CD4-positive, CD25-positive, alpha-beta regulatory T cell (primary cell): ENCODE data around the gene PILRA. TPM values are rescaled to one million over a fixed set of nuclear protein-coding genes. Genes with fewer than 3 reads are reported as not detected.

Source experiments
- ATAC-seq, 2 donors: fragments of 150-1000 bp; cut with Tn5 transposase; one replicate each; pipeline ENCODE4 v1.10.0; 2021; ENCODE audit warnings: low read depth in 2 of 2, moderate number of reproducible peaks in 2 of 2, moderate library complexity in 1 of 2
- DNase-seq, 3 donors: peaks; one replicate each; pipeline versions ENCODE4 v3.0.0 to v3.0.0-alpha.2; 2012 to 2022; ENCODE audit warnings: mixed read lengths in 1 of 3
- H3K27ac ChIP-seq: one replicate; pipeline ENCODE4 v1.7.0; 2013; ENCODE audit warnings: mild to moderate bottlenecking, low read length; ENCODE audit not compliant: insufficient read depth, poor library complexity, severe bottlenecking
- H3K27me3 ChIP-seq: one replicate; pipeline ENCODE4 v1.7.0; 2013; ENCODE audit warnings: low read length; ENCODE audit not compliant: control insufficient read depth, insufficient read depth
- H3K36me3 ChIP-seq: one replicate; pipeline ENCODE4 v1.7.0; 2013; ENCODE audit warnings: mild to moderate bottlenecking, low read length, moderate library complexity; ENCODE audit not compliant: control insufficient read depth, insufficient read depth
- H3K4me1 ChIP-seq: 2 replicates; pipeline ENCODE4 v1.7.0; 2013; ENCODE audit warnings: mild to moderate bottlenecking, low read length; ENCODE audit not compliant: insufficient read depth, control insufficient read depth, poor library complexity, severe bottlenecking
- H3K4me3 ChIP-seq: one replicate; pipeline ENCODE4 v1.7.0; 2013; ENCODE audit warnings: low read depth, mild to moderate bottlenecking, low read length, moderate library complexity
- H3K9me3 ChIP-seq, 2 experiments: 1 replicate in 1 of 2; 2 replicates in 1 of 2; pipeline ENCODE4 v1.7.0; 2013; ENCODE audit warnings: low read length in 2 of 2, mild to moderate bottlenecking in 1 of 2, moderate library complexity in 1 of 2; ENCODE audit not compliant: control insufficient read depth in 2 of 2
- H3K27ac Mint-ChIP-seq, 3 donors: one replicate each; pipeline ENCODE4 v1.8.0; 2020 to 2022; ENCODE audit warnings: mild to moderate bottlenecking in 3 of 3, mixed read lengths in 3 of 3, moderate library complexity in 2 of 3
- H3K27me3 Mint-ChIP-seq: one replicate; pipeline ENCODE4 v1.8.0; 2022; ENCODE audit warnings: mild to moderate bottlenecking, mixed read lengths
- H3K36me3 Mint-ChIP-seq: one replicate; pipeline ENCODE4 v1.8.0; 2020; ENCODE audit warnings: mixed read lengths
- H3K4me1 Mint-ChIP-seq, 4 donors: one replicate each; pipeline ENCODE4 v1.8.0; 2020 to 2022; ENCODE audit warnings: mixed read lengths in 4 of 4, mild to moderate bottlenecking in 1 of 4
- H3K4me3 Mint-ChIP-seq, 4 donors: one replicate each; pipeline ENCODE4 v1.8.0; 2020 to 2022; ENCODE audit warnings: mild to moderate bottlenecking in 4 of 4, mixed read lengths in 4 of 4, moderate library complexity in 3 of 4
- H3K9me3 Mint-ChIP-seq, 7 donors: one replicate each; pipeline ENCODE4 v1.8.0; 2020 to 2022; ENCODE audit warnings: mixed read lengths in 7 of 7, mild to moderate bottlenecking in 3 of 7, moderate library complexity in 2 of 7
- polyA plus RNA-seq, 4 donors: library from polyadenylated mRNA; unstranded; fragments of 300-500 nt; fragmentation: Illumina TruSeq; gene quantifications; one replicate each; pipeline ENCODE4 v1.2.3, GENCODE V29; 2021
- total RNA-seq: library from RNA; stranded (reverse); gene quantifications from one replicate; pipeline ENCODE4 v1.2.3, GENCODE V29; 2022

PILRA gene
- total and polyA plus RNA-seq, 5 donors from 2014 or later = 0.17 to 13.2 (median 0.39) TPM; not detected in 2

GRCh38 chr7:100433276-100433591, 59.9 kb downstream of the PILRA start:
- H3K27ac Mint-ChIP-seq = peak overlapping the region in 2 of 3 donors; percentile 32 to 97
- no peak for ATAC-seq
- Histone ChIP-seq H3K36me3 (peaks cover 19% of the 10 kb centered on the region), H3K9me3 (no peaks in the 10 kb centered on the region), H3K4me1 (peaks cover 61% of the 10 kb centered on the region), H3K27ac (no peak overlapping the region), H3K4me3 (no peak overlapping the region), H3K27me3 (no peaks in the 10 kb centered on the region)
- H3K36me3 Mint-ChIP-seq = peaks cover 32% of the 10 kb centered on the region
- H3K4me3 Mint-ChIP-seq = peak overlapping the region; percentile 91 to 97 (median 95)
- DNase-seq = no peak
- H3K27me3 Mint-ChIP-seq = peaks cover 22% of the 10 kb centered on the region
- H3K9me3 Mint-ChIP-seq = peaks cover 0 to 4% (median 0%) of the 10 kb centered on the region in 7 donors
- peaks cover 0 to 66% (median 39%) of the 10 kb centered on the region in 4 donors for H3K4me1 Mint-ChIP-seq

GRCh38 chr7:100433592-100434296, 60.5 kb downstream of the PILRA start:
- peak overlapping the region; percentile 52 to 97 (median 76) for H3K27ac Mint-ChIP-seq
- H3K9me3 Mint-ChIP-seq = peaks cover 0 to 4% (median 0%) of the 10 kb centered on the region in 7 donors
- H3K36me3 Mint-ChIP-seq = peaks cover 32% of the 10 kb centered on the region
- DNase-seq (no peak), ATAC-seq (no peak)
- Histone ChIP-seq H3K27ac (peak overlapping the region; percentile 90), H3K4me3 (peak overlapping the region; percentile 41), H3K36me3 (peaks cover 19% of the 10 kb centered on the region), H3K4me1 (peaks cover 61% of the 10 kb centered on the region), H3K9me3 (no peaks in the 10 kb centered on the region), H3K27me3 (no peaks in the 10 kb centered on the region)
- H3K27me3 Mint-ChIP-seq = peaks cover 17% of the 10 kb centered on the region
- H3K4me1 Mint-ChIP-seq = peaks cover 0 to 63% (median 37%) of the 10 kb centered on the region in 4 donors
- H3K4me3 Mint-ChIP-seq = peak overlapping the region; percentile 91 to 97 (median 95)

GRCh38 chr7:100434297-100435144, 61.2 kb downstream of the PILRA start:
- H3K4me3 Mint-ChIP-seq = peak overlapping the region; percentile 91 to 97 (median 95)
- DNase-seq (peak in 1 of 3 donors; percentile 66), ATAC-seq (no peak)
- peaks cover 61% of the 10 kb centered on the region for H3K4me1 ChIP-seq
- no peaks in the 10 kb centered on the region for H3K27me3 ChIP-seq
- peak overlapping the region; percentile 87 for H3K4me3 ChIP-seq
- H3K27ac Mint-ChIP-seq = peak overlapping the region; percentile 92 to 97 (median 95)
- peaks cover 28% of the 10 kb centered on the region for H3K36me3 Mint-ChIP-seq
- H3K9me3 ChIP-seq = no peaks in the 10 kb centered on the region
- peaks cover 9% of the 10 kb centered on the region for H3K27me3 Mint-ChIP-seq
- peaks cover 0 to 60% (median 33%) of the 10 kb centered on the region in 4 donors for H3K4me1 Mint-ChIP-seq
- peaks cover 19% of the 10 kb centered on the region for H3K36me3 ChIP-seq
- H3K27ac ChIP-seq = peak overlapping the region; percentile 90
- H3K9me3 Mint-ChIP-seq = peaks cover 0 to 2% (median 0%) of the 10 kb centered on the region in 7 donors

- peaks cover 0 to 53% (median 31%) of the 10 kb centered on the region in 4 donors for H3K4me1 Mint-ChIP-seq
- Histone ChIP-seq H3K9me3 (no peaks in the 10 kb centered on the region), H3K4me3 (peak overlapping the region; percentile 87), H3K27me3 (no peaks in the 10 kb centered on the region), H3K27ac (peak overlapping the region; percentile 90), H3K36me3 (peaks cover 19% of the 10 kb centered on the region), H3K4me1 (peaks cover 56% of the 10 kb centered on the region)
- H3K36me3 Mint-ChIP-seq = peaks cover 26% of the 10 kb centered on the region
- peaks cover 0 to 2% (median 0%) of the 10 kb centered on the region in 7 donors for H3K9me3 Mint-ChIP-seq
- DNase-seq (peak; percentile 29 to 76 (median 54)), ATAC-seq (peak; percentile 32 to 33)
- peak overlapping the region; percentile 97 to 99 (median 99) for H3K27ac Mint-ChIP-seq
- peaks cover 6% of the 10 kb centered on the region for H3K27me3 Mint-ChIP-seq
- peak overlapping the region; percentile 95 to 98 (median 96) for H3K4me3 Mint-ChIP-seq
Observed at GRCh38 chr7:100435401-100436304, 62.4 kb downstream of the PILRA start.

GRCh38 chr7:100437150-100438100, 64.1 kb downstream of the PILRA start:
- Histone ChIP-seq H3K9me3 (no peaks in the 10 kb centered on the region), H3K36me3 (peaks cover 17% of the 10 kb centered on the region), H3K4me1 (peaks cover 39% of the 10 kb centered on the region), H3K27ac (peak overlapping the region; percentile 90), H3K4me3 (no peak overlapping the region), H3K27me3 (no peaks in the 10 kb centered on the region)
- Mint-ChIP-seq H3K4me3 (peak overlapping the region in 2 of 4 donors; percentile 81 to 95), H3K27me3 (peaks cover 6% of the 10 kb centered on the region), H3K9me3 (peaks cover 0 to 2% (median 0%) of the 10 kb centered on the region in 7 donors), H3K36me3 (peaks cover 23% of the 10 kb centered on the region), H3K27ac (peak overlapping the region in 2 of 3 donors; percentile 43 to 97), H3K4me1 (peaks cover 0 to 36% (median 23%) of the 10 kb centered on the region in 4 donors)
- DNase-seq (no peak), ATAC-seq (no peak)

- Histone ChIP-seq H3K27ac (no peak overlapping the region), H3K9me3 (no peaks in the 10 kb centered on the region), H3K27me3 (no peaks in the 10 kb centered on the region), H3K36me3 (peaks cover 12% of the 10 kb centered on the region), H3K4me3 (no peak overlapping the region), H3K4me1 (peaks cover 33% of the 10 kb centered on the region)
- H3K9me3 Mint-ChIP-seq = no peaks in the 10 kb centered on the region
- H3K27ac Mint-ChIP-seq = no peak overlapping the region
- ATAC-seq (no peak), DNase-seq (no peak)
- H3K4me1 Mint-ChIP-seq = peaks cover 0 to 31% (median 19%) of the 10 kb centered on the region in 4 donors
- H3K36me3 Mint-ChIP-seq = peaks cover 17% of the 10 kb centered on the region
- peaks cover 6% of the 10 kb centered on the region for H3K27me3 Mint-ChIP-seq
- H3K4me3 Mint-ChIP-seq = peak overlapping the region in 2 of 4 donors; percentile 24 to 81
Observed at GRCh38 chr7:100438172-100438571, 64.9 kb downstream of the PILRA start.
